ENCODE data around the gene NLE1. TPM values are rescaled to one million over a fixed set of nuclear protein-coding genes. Genes with fewer than 3 reads are reported as not detected.

NLE1 gene
- total and polyA plus RNA-seq, 4 donors: 2.1 to 7.7 (median 5.8) TPM

DNA sequence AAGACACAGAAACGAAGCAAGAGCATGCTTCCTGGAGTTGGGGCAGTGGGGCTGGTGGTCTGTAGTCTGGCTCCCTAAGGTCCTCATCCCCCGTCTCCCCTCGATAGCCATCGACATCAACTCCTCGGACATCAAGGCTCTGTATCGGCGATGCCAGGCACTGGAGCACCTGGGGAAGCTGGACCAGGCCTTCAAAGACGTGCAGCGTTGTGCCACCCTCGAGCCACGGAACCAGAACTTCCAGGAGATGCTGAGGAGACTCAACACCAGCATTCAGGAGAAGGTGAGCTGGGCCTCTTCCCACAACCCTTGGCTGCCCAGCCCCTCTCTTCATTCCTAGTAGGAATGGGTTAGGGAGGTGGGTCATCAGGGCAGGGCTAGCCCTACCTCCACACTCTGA lies 7.8 kb upstream of the NLE1 start:
- no peak for DNase-seq (ENCODE audit: low spot score)
- WGBS: 93% methylated on average over 11 of the region's 11 CpGs
- no peak overlapping the region for H3K27ac ChIP-seq (ENCODE audit: low read depth in 1 of 2, low read length in 2 of 2)
- no peaks in the 10 kb centered on the region for H3K4me1 ChIP-seq (ENCODE audit: control insufficient read depth in 4 of 4, insufficient read depth in 4 of 4, low read length in 3 of 4)
- no peak overlapping the region for H3K4me3 ChIP-seq (ENCODE audit: low read depth in 1 of 3, low read length in 3 of 3)
- H3K36me3 ChIP-seq (ENCODE audit: control insufficient read depth in 4 of 4, insufficient read depth in 3 of 4, low read depth in 1 of 4, low read length in 3 of 4): no peaks in the 10 kb centered on the region
- peaks cover 0 to 3% (median 0%) of the 10 kb centered on the region in 4 donors for H3K27me3 ChIP-seq (ENCODE audit: control insufficient read depth in 4 of 4, insufficient read depth in 4 of 4, low read length in 3 of 4)
- no peaks in the 10 kb centered on the region for H3K9me3 ChIP-seq (ENCODE audit: control insufficient read depth in 4 of 4, low read length in 3 of 4)
- TF ChIP-seq, protein P1, sequence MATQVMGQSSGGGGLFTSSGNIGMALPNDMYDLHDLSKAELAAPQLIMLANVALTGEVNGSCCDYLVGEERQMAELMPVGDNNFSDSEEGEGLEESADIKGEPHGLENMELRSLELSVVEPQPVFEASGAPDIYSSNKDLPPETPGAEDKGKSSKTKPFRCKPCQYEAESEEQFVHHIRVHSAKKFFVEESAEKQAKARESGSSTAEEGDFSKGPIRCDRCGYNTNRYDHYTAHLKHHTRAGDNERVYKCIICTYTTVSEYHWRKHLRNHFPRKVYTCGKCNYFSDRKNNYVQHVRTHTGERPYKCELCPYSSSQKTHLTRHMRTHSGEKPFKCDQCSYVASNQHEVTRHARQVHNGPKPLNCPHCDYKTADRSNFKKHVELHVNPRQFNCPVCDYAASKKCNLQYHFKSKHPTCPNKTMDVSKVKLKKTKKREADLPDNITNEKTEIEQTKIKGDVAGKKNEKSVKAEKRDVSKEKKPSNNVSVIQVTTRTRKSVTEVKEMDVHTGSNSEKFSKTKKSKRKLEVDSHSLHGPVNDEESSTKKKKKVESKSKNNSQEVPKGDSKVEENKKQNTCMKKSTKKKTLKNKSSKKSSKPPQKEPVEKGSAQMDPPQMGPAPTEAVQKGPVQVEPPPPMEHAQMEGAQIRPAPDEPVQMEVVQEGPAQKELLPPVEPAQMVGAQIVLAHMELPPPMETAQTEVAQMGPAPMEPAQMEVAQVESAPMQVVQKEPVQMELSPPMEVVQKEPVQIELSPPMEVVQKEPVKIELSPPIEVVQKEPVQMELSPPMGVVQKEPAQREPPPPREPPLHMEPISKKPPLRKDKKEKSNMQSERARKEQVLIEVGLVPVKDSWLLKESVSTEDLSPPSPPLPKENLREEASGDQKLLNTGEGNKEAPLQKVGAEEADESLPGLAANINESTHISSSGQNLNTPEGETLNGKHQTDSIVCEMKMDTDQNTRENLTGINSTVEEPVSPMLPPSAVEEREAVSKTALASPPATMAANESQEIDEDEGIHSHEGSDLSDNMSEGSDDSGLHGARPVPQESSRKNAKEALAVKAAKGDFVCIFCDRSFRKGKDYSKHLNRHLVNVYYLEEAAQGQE (IDR thresholded peaks at IDR 0.05): no peak
- no peak for TF ChIP-seq YY1 (IDR thresholded peaks at IDR 0.05)
- TF ChIP-seq EGR1 (IDR thresholded peaks at IDR 0.05; ENCODE audit: low read depth in 2 of 2): no peak
- TF ChIP-seq FOXA1 (IDR thresholded peaks at IDR 0.05): no peak
- TF ChIP-seq, protein P2, sequence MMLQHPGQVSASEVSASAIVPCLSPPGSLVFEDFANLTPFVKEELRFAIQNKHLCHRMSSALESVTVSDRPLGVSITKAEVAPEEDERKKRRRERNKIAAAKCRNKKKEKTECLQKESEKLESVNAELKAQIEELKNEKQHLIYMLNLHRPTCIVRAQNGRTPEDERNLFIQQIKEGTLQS (IDR thresholded peaks at IDR 0.05): no peak
- TF ChIP-seq, protein P3, sequence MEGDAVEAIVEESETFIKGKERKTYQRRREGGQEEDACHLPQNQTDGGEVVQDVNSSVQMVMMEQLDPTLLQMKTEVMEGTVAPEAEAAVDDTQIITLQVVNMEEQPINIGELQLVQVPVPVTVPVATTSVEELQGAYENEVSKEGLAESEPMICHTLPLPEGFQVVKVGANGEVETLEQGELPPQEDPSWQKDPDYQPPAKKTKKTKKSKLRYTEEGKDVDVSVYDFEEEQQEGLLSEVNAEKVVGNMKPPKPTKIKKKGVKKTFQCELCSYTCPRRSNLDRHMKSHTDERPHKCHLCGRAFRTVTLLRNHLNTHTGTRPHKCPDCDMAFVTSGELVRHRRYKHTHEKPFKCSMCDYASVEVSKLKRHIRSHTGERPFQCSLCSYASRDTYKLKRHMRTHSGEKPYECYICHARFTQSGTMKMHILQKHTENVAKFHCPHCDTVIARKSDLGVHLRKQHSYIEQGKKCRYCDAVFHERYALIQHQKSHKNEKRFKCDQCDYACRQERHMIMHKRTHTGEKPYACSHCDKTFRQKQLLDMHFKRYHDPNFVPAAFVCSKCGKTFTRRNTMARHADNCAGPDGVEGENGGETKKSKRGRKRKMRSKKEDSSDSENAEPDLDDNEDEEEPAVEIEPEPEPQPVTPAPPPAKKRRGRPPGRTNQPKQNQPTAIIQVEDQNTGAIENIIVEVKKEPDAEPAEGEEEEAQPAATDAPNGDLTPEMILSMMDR (IDR thresholded peaks at IDR 0.05; ENCODE audit: low read depth, low read length, missing input control): no peak
- TF ChIP-seq, protein P4, sequence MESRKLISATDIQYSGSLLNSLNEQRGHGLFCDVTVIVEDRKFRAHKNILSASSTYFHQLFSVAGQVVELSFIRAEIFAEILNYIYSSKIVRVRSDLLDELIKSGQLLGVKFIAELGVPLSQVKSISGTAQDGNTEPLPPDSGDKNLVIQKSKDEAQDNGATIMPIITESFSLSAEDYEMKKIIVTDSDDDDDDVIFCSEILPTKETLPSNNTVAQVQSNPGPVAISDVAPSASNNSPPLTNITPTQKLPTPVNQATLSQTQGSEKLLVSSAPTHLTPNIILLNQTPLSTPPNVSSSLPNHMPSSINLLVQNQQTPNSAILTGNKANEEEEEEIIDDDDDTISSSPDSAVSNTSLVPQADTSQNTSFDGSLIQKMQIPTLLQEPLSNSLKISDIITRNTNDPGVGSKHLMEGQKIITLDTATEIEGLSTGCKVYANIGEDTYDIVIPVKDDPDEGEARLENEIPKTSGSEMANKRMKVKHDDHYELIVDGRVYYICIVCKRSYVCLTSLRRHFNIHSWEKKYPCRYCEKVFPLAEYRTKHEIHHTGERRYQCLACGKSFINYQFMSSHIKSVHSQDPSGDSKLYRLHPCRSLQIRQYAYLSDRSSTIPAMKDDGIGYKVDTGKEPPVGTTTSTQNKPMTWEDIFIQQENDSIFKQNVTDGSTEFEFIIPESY (IDR thresholded peaks at IDR 0.05): no peak
- TF ChIP-seq RAD21 (IDR thresholded peaks at IDR 0.05): no peak
- no peak for TF ChIP-seq TAF1 (conservative IDR thresholded peaks at IDR 0.05)
- TF ChIP-seq GABPA (IDR thresholded peaks at IDR 0.05 in 1 of 2, conservative IDR thresholded peaks at IDR 0.05 in 1 of 2): no peak
- H3K9ac ChIP-seq (ENCODE audit: low read depth in 1 of 2, low read length in 2 of 2): no peak overlapping the region

DNA sequence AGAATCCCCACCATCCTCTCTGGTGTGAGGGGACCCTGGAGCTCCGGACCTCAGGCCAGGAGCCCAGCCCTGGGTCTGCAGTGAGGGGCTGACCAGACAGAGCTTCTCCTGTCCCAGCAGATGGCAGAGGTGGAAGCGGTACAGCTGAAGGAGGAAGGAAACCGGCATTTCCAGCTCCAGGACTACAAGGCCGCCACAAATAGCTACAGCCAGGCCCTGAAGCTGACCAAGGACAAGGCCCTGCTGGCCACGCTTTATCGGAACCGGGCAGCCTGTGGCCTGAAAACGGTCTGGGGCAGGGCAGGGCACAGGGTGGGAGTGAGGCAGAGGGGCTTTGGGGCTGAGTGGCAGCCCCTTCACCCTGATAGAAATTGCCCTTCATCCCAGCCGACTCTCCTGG lies 6.0 kb upstream of the NLE1 start:
- no peaks in the 10 kb centered on the region for H3K4me1 ChIP-seq (ENCODE audit: control insufficient read depth in 4 of 4, insufficient read depth in 4 of 4, low read length in 3 of 4)
- 77% methylated on average over 9 of the region's 9 CpGs for WGBS
- DNase-seq (ENCODE audit: low spot score): no peak
- H3K27ac ChIP-seq (ENCODE audit: low read depth in 1 of 2, low read length in 2 of 2): no peak overlapping the region
- H3K4me3 ChIP-seq (ENCODE audit: low read depth in 1 of 3, low read length in 3 of 3): no peak overlapping the region
- no peaks in the 10 kb centered on the region for H3K9me3 ChIP-seq (ENCODE audit: control insufficient read depth in 4 of 4, low read length in 3 of 4)
- H3K27me3 ChIP-seq (ENCODE audit: control insufficient read depth in 4 of 4, insufficient read depth in 4 of 4, low read length in 3 of 4): no peaks in the 10 kb centered on the region
- no peak overlapping the region for H3K9ac ChIP-seq (ENCODE audit: low read depth in 1 of 2, low read length in 2 of 2)
- H3K36me3 ChIP-seq (ENCODE audit: control insufficient read depth in 4 of 4, insufficient read depth in 3 of 4, low read depth in 1 of 4, low read length in 3 of 4): no peaks in the 10 kb centered on the region
- no peak for TF ChIP-seq FOXA1 (IDR thresholded peaks at IDR 0.05)
- TF ChIP-seq, protein P4 (IDR thresholded peaks at IDR 0.05): no peak
- TF ChIP-seq NR2F2 (IDR thresholded peaks at IDR 0.05): no peak
- no peak for TF ChIP-seq JUND (IDR thresholded peaks at IDR 0.05)
- TF ChIP-seq, protein P3 (IDR thresholded peaks at IDR 0.05; ENCODE audit: low read depth, low read length, missing input control): no peak
- TF ChIP-seq, protein P2 (IDR thresholded peaks at IDR 0.05): no peak
- TF ChIP-seq TAF1 (conservative IDR thresholded peaks at IDR 0.05): no peak
- TF ChIP-seq SP1 (IDR thresholded peaks at IDR 0.05): no peak
- no peak for TF ChIP-seq RXRA (IDR thresholded peaks at IDR 0.05)
- TF ChIP-seq EGR1 (IDR thresholded peaks at IDR 0.05; ENCODE audit: low read depth in 2 of 2): no peak
- TF ChIP-seq, protein P1 (IDR thresholded peaks at IDR 0.05): no peak

Data from liver (tissue), 9 donors.